HFFc6 (cell line): ENCODE measurements around the gene GALNT2. TPM values are rescaled to one million over a fixed set of nuclear protein-coding genes. Genes with fewer than 3 reads are reported as not detected.

Experiments
- DNase-seq: peaks from one replicate; pipeline ENCODE4 v3.0.0-alpha.2; 2018
- H3K27ac Mint-ChIP-seq: 2 replicates; pipeline ENCODE4 v1.8.0; 2020; ENCODE audit warnings: mild to moderate bottlenecking, mixed read lengths
- H3K27me3 Mint-ChIP-seq: 2 replicates; pipeline ENCODE4 v1.8.0; 2021; ENCODE audit warnings: mild to moderate bottlenecking, moderate library complexity, mixed read lengths; ENCODE audit not compliant: insufficient read depth
- H3K36me3 Mint-ChIP-seq: 2 replicates; pipeline ENCODE4 v1.8.0; 2021; ENCODE audit warnings: low read depth, mixed read lengths
- H3K4me1 Mint-ChIP-seq: 2 replicates; pipeline ENCODE4 v1.8.0; 2020; ENCODE audit warnings: low read depth, mixed read lengths
- H3K4me3 Mint-ChIP-seq: 2 replicates; pipeline ENCODE4 v1.8.0; 2020; ENCODE audit warnings: mild to moderate bottlenecking, moderate library complexity, mixed read lengths
- H3K9me3 Mint-ChIP-seq: 2 replicates; pipeline ENCODE4 v1.8.0; 2020; ENCODE audit warnings: mild to moderate bottlenecking, mixed read lengths
- total RNA-seq, 6 experiments: library from RNA; stranded (reverse); fragmentation: NEBNext Ultra II Directional; extraction: Animal tissue kit (Norgen Biotek cat#: 25700); gene quantifications; 2 replicates in 1 of 6; 3 replicates in 5 of 6; pipeline ENCODE4 v1.2.3, GENCODE V29; 2021
- TF ChIP-seq, protein P1 (sequence below): fragments of 200-600 bp; sonication (generic); IDR thresholded peaks from 2 replicates; pipeline ENCODE4 v1.5.0; 2021; ENCODE audit warnings: antibody characterized with exemption, mild to moderate bottlenecking

GALNT2 gene
- total RNA-seq, 6 experiments from 2014 or later = 174 to 194 (median 181) TPM

GRCh38 chr1:230148768-230149469 lies 81.9 kb downstream of the GALNT2 start:
- H3K9me3 Mint-ChIP-seq = no peaks in the 10 kb centered on the region
- DNase-seq = no peak
- no peaks in the 10 kb centered on the region; the same call in 1 of the 2 replicates for H3K36me3 Mint-ChIP-seq
- no peak overlapping the region for H3K4me3 Mint-ChIP-seq
- H3K27me3 Mint-ChIP-seq = no peaks in the 10 kb centered on the region
- no peak overlapping the region for H3K27ac Mint-ChIP-seq
- TF ChIP-seq, protein P1, sequence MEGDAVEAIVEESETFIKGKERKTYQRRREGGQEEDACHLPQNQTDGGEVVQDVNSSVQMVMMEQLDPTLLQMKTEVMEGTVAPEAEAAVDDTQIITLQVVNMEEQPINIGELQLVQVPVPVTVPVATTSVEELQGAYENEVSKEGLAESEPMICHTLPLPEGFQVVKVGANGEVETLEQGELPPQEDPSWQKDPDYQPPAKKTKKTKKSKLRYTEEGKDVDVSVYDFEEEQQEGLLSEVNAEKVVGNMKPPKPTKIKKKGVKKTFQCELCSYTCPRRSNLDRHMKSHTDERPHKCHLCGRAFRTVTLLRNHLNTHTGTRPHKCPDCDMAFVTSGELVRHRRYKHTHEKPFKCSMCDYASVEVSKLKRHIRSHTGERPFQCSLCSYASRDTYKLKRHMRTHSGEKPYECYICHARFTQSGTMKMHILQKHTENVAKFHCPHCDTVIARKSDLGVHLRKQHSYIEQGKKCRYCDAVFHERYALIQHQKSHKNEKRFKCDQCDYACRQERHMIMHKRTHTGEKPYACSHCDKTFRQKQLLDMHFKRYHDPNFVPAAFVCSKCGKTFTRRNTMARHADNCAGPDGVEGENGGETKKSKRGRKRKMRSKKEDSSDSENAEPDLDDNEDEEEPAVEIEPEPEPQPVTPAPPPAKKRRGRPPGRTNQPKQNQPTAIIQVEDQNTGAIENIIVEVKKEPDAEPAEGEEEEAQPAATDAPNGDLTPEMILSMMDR = no peak
- peaks cover 17% of the 10 kb centered on the region for H3K4me1 Mint-ChIP-seq

- no peak overlapping the region for H3K4me3 Mint-ChIP-seq
- H3K36me3 Mint-ChIP-seq = no peaks in the 10 kb centered on the region; the same call in 1 of the 2 replicates
- TF ChIP-seq, protein P1 = no peak
- H3K27me3 Mint-ChIP-seq = no peaks in the 10 kb centered on the region
- no peak for DNase-seq
- H3K4me1 Mint-ChIP-seq = peaks cover 17% of the 10 kb centered on the region
- H3K9me3 Mint-ChIP-seq = no peaks in the 10 kb centered on the region
- H3K27ac Mint-ChIP-seq = no peak overlapping the region
Observed at GRCh38 chr1:230149751-230150584, 82.9 kb downstream of the GALNT2 start.

DNA sequence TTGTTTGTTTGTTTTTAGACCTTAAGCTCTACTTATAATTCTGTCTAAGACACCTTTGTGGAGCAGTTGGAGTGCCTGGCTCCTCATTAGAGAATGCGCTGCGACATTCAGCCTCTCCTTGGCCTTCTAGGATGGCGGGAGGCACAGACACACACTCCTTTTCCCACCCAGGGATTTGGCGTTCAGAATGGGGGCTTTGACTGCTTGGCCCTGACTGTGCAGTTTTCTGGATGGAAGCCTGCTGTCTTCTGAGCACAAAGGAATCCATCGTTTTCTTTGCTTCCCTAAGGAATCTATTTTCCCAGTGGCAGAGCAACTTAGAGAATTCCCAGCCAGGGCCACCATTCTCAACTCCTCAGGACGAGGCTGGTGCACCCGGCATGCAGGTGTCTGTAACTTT lies 83.6 kb downstream of the GALNT2 start:
- TF ChIP-seq, protein P1 = no peak
- Mint-ChIP-seq H3K4me3 (no peak overlapping the region), H3K4me1 (peaks cover 17% of the 10 kb centered on the region), H3K27ac (no peak overlapping the region), H3K27me3 (no peaks in the 10 kb centered on the region; the same call in 1 of the 2 replicates), H3K36me3 (no peaks in the 10 kb centered on the region; the same call in 1 of the 2 replicates), H3K9me3 (no peaks in the 10 kb centered on the region)
- DNase-seq = no peak

- DNase-seq = no peak
Observed at GRCh38 chr1:230151924-230152468, 85.0 kb downstream of the GALNT2 start.

GRCh38 chr1:230152999-230153398 lies 86.0 kb downstream of the GALNT2 start:
- Mint-ChIP-seq H3K9me3 (no peaks in the 10 kb centered on the region), H3K27me3 (no peaks in the 10 kb centered on the region; the same call in none of the 2 replicates), H3K27ac (no peak overlapping the region), H3K4me1 (peaks cover 22% of the 10 kb centered on the region), H3K36me3 (peaks cover 4% of the 10 kb centered on the region), H3K4me3 (no peak overlapping the region)
- TF ChIP-seq, protein P1 = no peak
- DNase-seq = no peak

More at GRCh38 chr1:230151924-230152468, 85.0 kb downstream of the GALNT2 start:
- Mint-ChIP-seq H3K27me3 (no peaks in the 10 kb centered on the region; the same call in 1 of the 2 replicates), H3K36me3 (peaks cover 3% of the 10 kb centered on the region), H3K9me3 (no peaks in the 10 kb centered on the region), H3K4me3 (no peak overlapping the region), H3K27ac (no peak overlapping the region), H3K4me1 (peaks cover 22% of the 10 kb centered on the region)
- TF ChIP-seq, protein P1 = no peak
